ENCODE results near the gene KHSRP. TPM values are rescaled to one million over a fixed set of nuclear protein-coding genes. Genes with fewer than 3 reads are reported as not detected.

KHSRP gene
- total and polyA plus RNA-seq, 2 of the 13 experiments (the other 11 are each of a cell fraction or from before 2014, with no cell fraction given), result 72.1 to 129 TPM

GRCh38 chr19:6440905-6441304, 16.3 kb upstream of the KHSRP start:
- POLR2A ChIA-PET, result no interaction called here
- WGBS (ENCODE audit: low lambda C conversion rate), result 91% methylated on average over 3 of the region's 3 CpGs
- H3K79me2 ChIP-seq (ENCODE audit: insufficient read depth, low read length), result no peaks in the 10 kb centered on the region
- in situ Hi-C loops (cut with HindIII; ENCODE audit: extremely low pct_ligation_motif_present, low pct_unique_long_range_greater_than_20kb), result no loop called here
- H3K4me2 ChIP-seq (ENCODE audit: low read depth, low read length), result no peak overlapping the region
- H4K20me1 ChIP-seq (ENCODE audit: insufficient read depth, low read length), result no peaks in the 10 kb centered on the region
- no peak for DNase-seq (ENCODE audit: low spot score)
- ATAC-seq, result no peak
- H3K27ac ChIP-seq (ENCODE audit: extremely low read length, insufficient read depth, low read length), result no peak overlapping the region
- H2AFZ ChIP-seq (ENCODE audit: low read length), result no peak overlapping the region
- BruUV-seq (replicated peaks), result no TSS peak
- H3K4me1 ChIP-seq (ENCODE audit: insufficient read depth, low read length), result 0 out of 2 replicates have a peak, but pooled peaks cover 4% of the 10 kb centered on the region
- FAIRE-seq, result no peak
- no peaks in the 10 kb centered on the region for H3K9me3 ChIP-seq (ENCODE audit: low read length)
- intact Hi-C loops (cut with micrococcal nuclease; ENCODE audit: unreplicated experiment), result no loop called here
- no peaks in the 10 kb centered on the region for H3K27me3 ChIP-seq (ENCODE audit: control insufficient read depth in 1 of 2, insufficient read depth in 2 of 2, low read length in 2 of 2)
- no peak overlapping the region for H3K9ac ChIP-seq (ENCODE audit: insufficient read depth, low read depth, low read length)
- CTCF ChIA-PET (ENCODE audit: low intra/inter-chr PET ratio, low total read pairs), result no interaction called here
- H3K36me3 ChIP-seq (replicated peaks in 1 of 2; ENCODE audit: control insufficient read depth in 1 of 2, insufficient read depth in 2 of 2, low read length in 2 of 2), result no peaks in the 10 kb centered on the region
- no peak overlapping the region for H3K4me3 ChIP-seq (replicated peaks in 1 of 3; ENCODE audit: insufficient read depth in 1 of 3, low read depth in 2 of 3, low read length in 3 of 3)
- no peak for TF ChIP-seq ZSCAN12 (CRISPR knock-in tag; IDR thresholded peaks at IDR 0.05)
- no peak for TF ChIP-seq ZNF274 (CRISPR knock-in tag; IDR thresholded peaks at IDR 0.05)
- TF ChIP-seq DMAP1 (CRISPR knock-in tag; IDR thresholded peaks at IDR 0.05), result no peak
- TF ChIP-seq KDM5B (CRISPR knock-in tag; IDR thresholded peaks at IDR 0.05; ENCODE audit: borderline replicate concordance), result no peak
- TF ChIP-seq ZNF20 (CRISPR knock-in tag; IDR thresholded peaks at IDR 0.05), result no peak
- no peak for TF ChIP-seq ZBTB37 (CRISPR knock-in tag; IDR thresholded peaks at IDR 0.05)
- TF ChIP-seq GABPA (IDR thresholded peaks at IDR 0.05; ENCODE audit: low read depth, low read length), result no peak
- no peak for TF ChIP-seq GABPA (CRISPR knock-in tag; IDR thresholded peaks at IDR 0.05; ENCODE audit: low read depth)
- no peak for TF ChIP-seq DMTF1 (CRISPR knock-in tag; IDR thresholded peaks at IDR 0.05)
- no peak for TF ChIP-seq ZMYM3 (CRISPR knock-in tag; IDR thresholded peaks at IDR 0.05)
